Endothelial cell of umbilical vein (primary cell): ENCODE data around the gene INO80C. TPM values are rescaled to one million over a fixed set of nuclear protein-coding genes. Genes with fewer than 3 reads are reported as not detected.

Experiments used
- BruUV-seq: library from RNA; stranded (reverse); fragments of 400-500 nt; replicated peaks from 2 replicates; lab custom pipeline; 2021; lab: Mats Ljungman, UMichigan
- CTCF ChIA-PET: fragments of 300-600, 350-600 bp; sonication (Branson Sonifier 250); formaldehyde crosslinking; loops from one replicate; lab custom pipeline; 2021; ENCODE audit warnings: antibody characterized with exemption, inconsistent platforms; lab: Charles Lee
- POLR2A ChIA-PET: fragments of 300-600, 350-600 bp; sonication (Branson Sonifier 250); formaldehyde crosslinking; loops from one replicate; lab custom pipeline; 2021; ENCODE audit warnings: antibody characterized with exemption, inconsistent platforms; lab: Charles Lee
- DNase-seq: peaks from one replicate; pipeline ENCODE4 v3.0.0-alpha.2; 2011; ENCODE audit warnings: low read depth, low spot score
- FAIRE-seq: peaks from 2 replicates; lab custom pipeline; 2011; peaks lifted over from hg19 to GRCh38; lab: Jason Lieb, UNC
- H2AFZ ChIP-seq: 2 replicates; pipeline ENCODE4 v1.6.0; 2012; ENCODE audit warnings: low read depth, low read length, control low read depth, inconsistent platforms
- H3K27ac ChIP-seq: 2 replicates; pipeline ENCODE4 v1.5.1; 2011; ENCODE audit warnings: low read depth, mild to moderate bottlenecking, control low read depth, low read length, moderate library complexity; ENCODE audit not compliant: insufficient read depth
- H3K27me3 ChIP-seq, 2 experiments: 2 replicates each; pipeline versions ENCODE4 v1.6.0 to v1.6.1; 2011; ENCODE audit warnings: low read length in 2 of 2, mixed read lengths in 1 of 2; ENCODE audit not compliant: control insufficient read depth in 2 of 2, insufficient read depth in 2 of 2
- H3K36me3 ChIP-seq, 2 experiments: 2 replicates in 1 of 2; 3 replicates in 1 of 2; pipeline ENCODE4 v1.5.1; 2011; ENCODE audit warnings: low read length in 2 of 2, mild to moderate bottlenecking in 1 of 2, moderate library complexity in 1 of 2; ENCODE audit not compliant: control insufficient read depth in 2 of 2, insufficient read depth in 2 of 2; ENCODE audit errors: extremely low read depth in 1 of 2
- H3K4me1 ChIP-seq: 3 replicates; pipeline ENCODE4 v1.5.1; 2011; ENCODE audit warnings: mild to moderate bottlenecking, low read length; ENCODE audit not compliant: control insufficient read depth, insufficient read depth; ENCODE audit errors: extremely low read depth
- H3K4me2 ChIP-seq: 2 replicates; pipeline ENCODE4 v1.6.1; 2011; ENCODE audit warnings: low read length, control low read depth, mixed read lengths; ENCODE audit not compliant: insufficient read depth
- H3K4me3 ChIP-seq, 3 experiments: fragments of 200-600 bp in 1 of 3; sonication (generic), shearing (Covaris generic) in 1 of 3; replicated peaks in 1 of 3; 2 replicates each; pipeline ENCODE4 v1.5.1; 2011 to 2016; ENCODE audit warnings: control low read depth in 3 of 3, low read length in 3 of 3, mild to moderate bottlenecking in 2 of 3, inconsistent platforms in 1 of 3, low read depth in 1 of 3, moderate library complexity in 1 of 3; ENCODE audit not compliant: insufficient read depth in 1 of 3
- H3K79me2 ChIP-seq: 2 replicates; pipeline ENCODE4 v1.6.0; 2012; ENCODE audit warnings: low read length, inconsistent platforms; ENCODE audit not compliant: control insufficient read depth, insufficient read depth
- H3K9ac ChIP-seq: replicated peaks from 2 replicates; pipeline ENCODE3; 2011; ENCODE audit warnings: low read length, control low read depth; ENCODE audit not compliant: insufficient read depth; ENCODE audit errors: extremely low read depth
- H3K9me1 ChIP-seq: replicated peaks from 3 replicates; pipeline ENCODE4 v1.6.0; 2011; ENCODE audit warnings: mild to moderate bottlenecking, low read length; ENCODE audit not compliant: control insufficient read depth, insufficient read depth; ENCODE audit errors: extremely low read depth
- H3K9me3 ChIP-seq: replicated peaks from 2 replicates; pipeline ENCODE4 v1.5.1; 2012; ENCODE audit warnings: low read length, inconsistent platforms; ENCODE audit not compliant: control insufficient read depth, insufficient read depth
- H4K20me1 ChIP-seq: replicated peaks from 2 replicates; pipeline ENCODE3; 2011; ENCODE audit warnings: mild to moderate bottlenecking, low read length; ENCODE audit not compliant: control insufficient read depth, insufficient read depth; ENCODE audit errors: extremely low read depth
- CTCF ChIP-seq, 2 donors: IDR thresholded peaks; 1 replicate in 1 of 2; 2 replicates in 1 of 2; pipeline ENCODE4 v1.5.1; 2011; ENCODE audit warnings: low read length in 2 of 2, mild to moderate bottlenecking in 2 of 2, moderate library complexity in 2 of 2, control low read depth in 1 of 2, inconsistent platforms in 1 of 2, low read depth in 1 of 2; ENCODE audit not compliant: insufficient read depth in 1 of 2; ENCODE audit errors: extremely low read depth in 1 of 2
- EZH2 ChIP-seq: IDR thresholded peaks from 2 replicates; pipeline ENCODE4 v1.6.1; 2012; ENCODE audit warnings: borderline replicate concordance, low read depth, mild to moderate bottlenecking, moderate library complexity, low read length, inconsistent platforms; ENCODE audit not compliant: severe bottlenecking
- FOS ChIP-seq: IDR thresholded peaks from 2 replicates; pipeline ENCODE4 v1.6.1; 2011; ENCODE audit warnings: mild to moderate bottlenecking, low read length, moderate library complexity, borderline replicate concordance; ENCODE audit not compliant: insufficient read depth
- GATA2 ChIP-seq: IDR thresholded peaks from 2 replicates; pipeline ENCODE4 v1.7.0; 2011; ENCODE audit warnings: low read depth, mild to moderate bottlenecking, moderate library complexity, mixed read lengths, low read length; ENCODE audit not compliant: insufficient read length, insufficient read depth
- JUN ChIP-seq: IDR thresholded peaks from 2 replicates; pipeline ENCODE4 v1.6.1; 2011; ENCODE audit warnings: borderline replicate concordance, low read depth; ENCODE audit not compliant: insufficient read length, insufficient read depth
- MAX ChIP-seq: IDR thresholded peaks from 2 replicates; pipeline ENCODE4 v1.6.1; 2011; ENCODE audit not compliant: insufficient read depth, insufficient read length
- MYC ChIP-seq: IDR thresholded peaks from one replicate; pipeline ENCODE4 v1.6.1; 2011; ENCODE audit warnings: mild to moderate bottlenecking, low read depth, low read length
- POLR2A ChIP-seq: IDR thresholded peaks from 2 replicates; pipeline ENCODE4 v1.6.1; 2012; ENCODE audit warnings: low read depth, mild to moderate bottlenecking, control low read depth, low read length
- POLR2AphosphoS5 ChIP-seq: IDR thresholded peaks from 2 replicates; pipeline ENCODE4 v1.6.1; 2012; ENCODE audit warnings: low read depth, mild to moderate bottlenecking, control low read depth, low read length, moderate library complexity; ENCODE audit not compliant: insufficient read depth
- dilution Hi-C: fragments of 300-500 bp; cut with MboI; formaldehyde crosslinking; loops from one replicate; pipeline ENCODE4 v1.15.0; 2019; ENCODE audit warnings: low sequenced_read_pairs; ENCODE audit not compliant: extremely low pct_ligation_motif_present
- intact Hi-C: fragments of 100-400 bp; cut with micrococcal nuclease; formaldehyde crosslinking; loops from one replicate; pipeline ENCODE4 v1.10.0; 2022
- polyA plus RNA-seq, 4 experiments: library from polyadenylated mRNA; depleted of rRNA in 3 of 4; stranded (reverse) in 3 of 4; unstranded in 1 of 4; fragments of >200 nt; gene quantifications; 2 replicates each; pipeline versions ENCODE4 v1.2.1 to v1.2.3, GENCODE V29; 2011 to 2012; ENCODE audit warnings: missing spikeins in 1 of 4
- total RNA-seq: library from RNA; stranded (reverse); gene quantifications from 2 replicates; pipeline ENCODE4 v1.2.3, GENCODE V29; 2021

INO80C gene
- total and polyA plus RNA-seq, 2 donors (not counting 3 experiments of a cell fraction or from before 2014, with no cell fraction given) = 43.4 to 56.0 TPM

- H3K36me3 ChIP-seq = no peaks in the 10 kb centered on the region
- no TSS peak for BruUV-seq
- intact Hi-C loops = loop anchor here (1.0 to 10.0 kb wide), 6 partner anchors 18 to 265 kb away; no protein-coding TSS in a partner anchor
- ChIA-PET POLR2A (interaction anchor here (0.6 to 2.1 kb wide), 2 partner anchors 18 to 32 kb away, joined by 3 to 10 read pairs; no protein-coding TSS in a partner anchor), CTCF (interaction anchor here (0.7 to 2.1 kb wide), 7 partner anchors 15 to 259 kb away, joined by 3 to 7 read pairs (median 5); no protein-coding TSS in a partner anchor)
- DNase-seq = no peak
- dilution Hi-C loops = no loop called here
- peaks cover 42% of the 10 kb centered on the region for H3K79me2 ChIP-seq
- H3K4me2 ChIP-seq = peak overlapping the region; percentile 100
- H4K20me1 ChIP-seq = no peaks in the 10 kb centered on the region
- peak overlapping the region; percentile 91 for H2AFZ ChIP-seq
- H3K4me1 ChIP-seq = peaks cover 26% of the 10 kb centered on the region
- H3K27me3 ChIP-seq = no peaks in the 10 kb centered on the region
- no peak for FAIRE-seq
- TF ChIP-seq EZH2 (no peak), POLR2AphosphoS5 (no peak), JUN (no peak), POLR2A (no peak), MAX (no peak), FOS (no peak), GATA2 (no peak), CTCF (IDR thresholded peaks at IDR 0.05; ENCODE audit: extremely low read depth in 1 of 2, insufficient read depth in 1 of 2, low read depth in 1 of 2, low read length in 2 of 2) (no peak), MYC (no peak)
- no peaks in the 10 kb centered on the region for H3K9me3 ChIP-seq
- H3K9me1 ChIP-seq = no peaks in the 10 kb centered on the region
- H3K27ac ChIP-seq = peak overlapping the region; percentile 93
- H3K4me3 ChIP-seq = peak overlapping the region; percentile 19 to 89 (median 60)
- peak overlapping the region; percentile 94 for H3K9ac ChIP-seq
Measured at GRCh38 chr18:35497027-35497369, 762 bp downstream of the INO80C start.
